GM12878 (cell line): ENCODE data around the gene BBS5. TPM values are rescaled to one million over a fixed set of nuclear protein-coding genes. Genes with fewer than 3 reads are reported as not detected.

Experiments used
- ATAC-seq: fragments of 200-7000 bp; cut with Tn5 transposase; 3 replicates; pipeline ENCODE4 v1.9.1; 2020; ENCODE audit warnings: mild to moderate bottlenecking, moderate library complexity
- BruUV-seq: library from RNA; stranded (reverse); fragments of 400-500 nt; replicated peaks from 2 replicates; lab custom pipeline; 2021; lab: Mats Ljungman, UMichigan
- CTCF ChIA-PET: fragments of 300-600 bp; sonication (Branson Sonifier 250); formaldehyde crosslinking; extraction: SDS; loops from one replicate; lab custom pipeline; 2021; ENCODE audit warnings: inconsistent platforms; lab: Yijun Ruan, JAX
- POLR2A ChIA-PET: fragments of 350-600 bp; formaldehyde crosslinking; extraction: SDS; loops from one replicate; lab custom pipeline; 2021; ENCODE audit warnings: inconsistent platforms; lab: Charles Lee
- RAD21 ChIA-PET: fragments of 300-600 bp; sonication (Branson Sonifier 250); formaldehyde crosslinking; loops from one replicate; lab custom pipeline; 2023; ENCODE audit warnings: antibody characterized with exemption; ENCODE audit not compliant: unreplicated experiment; lab: Charles Lee
- SMC1A ChIA-PET: fragments of 300-600 bp; sonication (Branson Sonifier 250); formaldehyde crosslinking; loops from one replicate; lab custom pipeline; 2023; ENCODE audit not compliant: unreplicated experiment, uncharacterized antibody; lab: Charles Lee
- DNase-seq: peaks from one replicate; pipeline ENCODE4 v3.0.0-alpha.2; 2011; ENCODE audit warnings: low read depth, low spot score
- FAIRE-seq: peaks from 3 replicates; lab custom pipeline; 2011; peaks lifted over from hg19 to GRCh38; lab: Jason Lieb, UNC
- H2AFZ ChIP-seq: 2 replicates; pipeline ENCODE4 v1.6.0; 2011; ENCODE audit warnings: low read depth, low read length, control low read depth; ENCODE audit not compliant: control insufficient read depth
- H3K27ac ChIP-seq: 2 replicates; pipeline ENCODE4 v1.5.1; 2011; ENCODE audit warnings: control low read depth; ENCODE audit not compliant: control insufficient read depth, insufficient read depth
- H3K27me3 ChIP-seq, 2 experiments: replicated peaks in 1 of 2; 2 replicates each; pipeline versions ENCODE4 v1.6.0 to v1.6.1; 2011; ENCODE audit warnings: low read length in 1 of 2; ENCODE audit not compliant: control insufficient read depth in 2 of 2, insufficient read depth in 2 of 2
- H3K36me3 ChIP-seq, 2 experiments: 2 replicates each; pipeline ENCODE4 v1.5.1; 2011; ENCODE audit warnings: low read length in 1 of 2; ENCODE audit not compliant: control insufficient read depth in 2 of 2, insufficient read depth in 2 of 2
- H3K4me1 ChIP-seq: 2 replicates; pipeline ENCODE4 v1.6.1; 2011; ENCODE audit warnings: mild to moderate bottlenecking, low read length, moderate library complexity, mixed read lengths; ENCODE audit not compliant: control insufficient read depth, insufficient read depth
- H3K4me2 ChIP-seq: 2 replicates; pipeline ENCODE4 v1.6.0; 2011; ENCODE audit warnings: control low read depth; ENCODE audit not compliant: control insufficient read depth, insufficient read depth
- H3K4me3 ChIP-seq: fragments of 200-600 bp; sonication (generic); 2 replicates; pipeline ENCODE4 v1.5.1; 2016
- H3K79me2 ChIP-seq: 2 replicates; pipeline ENCODE4 v1.6.0; 2011; ENCODE audit warnings: low read length; ENCODE audit not compliant: control insufficient read depth, insufficient read depth
- H3K9ac ChIP-seq: 2 replicates; pipeline ENCODE4 v1.8.0; 2011; ENCODE audit warnings: low read length, control low read depth, mixed read lengths; ENCODE audit not compliant: control insufficient read depth, insufficient read depth
- H3K9me3 ChIP-seq: replicated peaks from 3 replicates; pipeline ENCODE4 v1.5.1; 2011; ENCODE audit warnings: mild to moderate bottlenecking, low read length; ENCODE audit not compliant: control insufficient read depth, insufficient read depth
- H4K20me1 ChIP-seq: 2 replicates; pipeline ENCODE4 v1.6.0; 2011; ENCODE audit not compliant: control insufficient read depth, insufficient read depth
- ASH2L ChIP-seq: fragments of 300-600, 200-600 bp; sonication (generic); IDR thresholded peaks from 2 replicates; pipeline ENCODE4 v1.6.1; 2017; ENCODE audit warnings: low read depth, mild to moderate bottlenecking, borderline replicate concordance
- CBX5 ChIP-seq: sonication (generic); IDR thresholded peaks from 2 replicates; pipeline ENCODE4 v1.6.1; 2016; ENCODE audit warnings: low read depth, moderate library complexity, mild to moderate bottlenecking, inconsistent platforms
- DPF2 ChIP-seq: fragments of 450-650 bp; IDR thresholded peaks from 2 replicates; pipeline ENCODE4 v1.6.1; 2017; ENCODE audit warnings: mild to moderate bottlenecking
- ETV6 ChIP-seq, 2 experiments: fragments of 450-650 bp in 1 of 2; IDR thresholded peaks in 1 of 2; conservative IDR thresholded peaks in 1 of 2; 2 replicates each; pipeline ENCODE4 v1.6.1; 2014; ENCODE audit warnings: antibody characterized with exemption in 1 of 2, borderline replicate concordance in 1 of 2, low read depth in 1 of 2, mild to moderate bottlenecking in 1 of 2, moderate library complexity in 1 of 2
- GABPA ChIP-seq: IDR thresholded peaks from 2 replicates; pipeline ENCODE4 v1.6.1; 2014; ENCODE audit warnings: antibody characterized with exemption, low read depth, mild to moderate bottlenecking, inconsistent platforms
- HCFC1 ChIP-seq: fragments of 150-350 bp; IDR thresholded peaks from 2 replicates; pipeline ENCODE4 v1.6.1; 2014; ENCODE audit warnings: low read length
- HDAC6 ChIP-seq: fragments of 200-600 bp; sonication (generic); IDR thresholded peaks from one replicate; pipeline ENCODE4 v1.8.0; 2017; ENCODE audit warnings: antibody characterized with exemption; ENCODE audit not compliant: unreplicated experiment
- IKZF2 ChIP-seq, 2 experiments: fragments of 450-650 bp; IDR thresholded peaks; 2 replicates each; pipeline ENCODE4 v1.6.1; 2017; ENCODE audit warnings: mild to moderate bottlenecking in 2 of 2, moderate library complexity in 2 of 2
- KLF5 ChIP-seq: fragments of 450-650 bp; IDR thresholded peaks from 2 replicates; pipeline ENCODE4 v1.6.1; 2014; ENCODE audit warnings: mild to moderate bottlenecking; ENCODE audit not compliant: partially characterized antibody
- MXI1 ChIP-seq: fragments of 150-350 bp; IDR thresholded peaks from 2 replicates; pipeline ENCODE4 v1.6.1; 2011; ENCODE audit warnings: low read depth, mild to moderate bottlenecking, inconsistent platforms, low read length, improper control_type of control experiment
- NFYB ChIP-seq: IDR thresholded peaks from 2 replicates; pipeline ENCODE4 v1.6.1; 2011; ENCODE audit warnings: low read depth, mild to moderate bottlenecking, low read length, improper control_type of control experiment, moderate library complexity; ENCODE audit not compliant: insufficient read depth
- PAX5 ChIP-seq: IDR thresholded peaks from 2 replicates; pipeline ENCODE4 v1.6.1; 2011; ENCODE audit warnings: low read depth, low read length, borderline replicate concordance
- PML ChIP-seq: IDR thresholded peaks from 2 replicates; pipeline ENCODE4 v1.6.1; 2012; ENCODE audit warnings: low read length, inconsistent platforms
- POLR2AphosphoS2 ChIP-seq: IDR thresholded peaks from 2 replicates; pipeline ENCODE4 v1.6.1; 2011; ENCODE audit warnings: low read depth, mild to moderate bottlenecking, low read length, improper control_type of control experiment, moderate library complexity
- RAD21 ChIP-seq: IDR thresholded peaks from 2 replicates; pipeline ENCODE4 v1.6.1; 2011; ENCODE audit warnings: mild to moderate bottlenecking, low read depth, low read length, moderate library complexity; ENCODE audit not compliant: insufficient read depth
- SUPT20H ChIP-seq: IDR thresholded peaks from 2 replicates; pipeline ENCODE4 v1.6.1; 2011; ENCODE audit warnings: low read depth, mild to moderate bottlenecking, low read length, moderate library complexity, borderline replicate concordance; ENCODE audit not compliant: control insufficient read depth
- TBL1XR1 ChIP-seq: IDR thresholded peaks from 2 replicates; pipeline ENCODE4 v1.6.1; 2012; ENCODE audit warnings: low read depth, low read length, improper control_type of control experiment
- WGBS: methylation state at CpG from one replicate; pipeline ENCODE4 v1.1.6; 2016; ENCODE audit warnings: low lambda C conversion rate; ENCODE audit not compliant: insufficient replicate concordance, insufficient coverage; ENCODE audit errors: missing lambda C conversion rate; 5-methylcytosine and 5-hydroxymethylcytosine counted together
- in situ Hi-C: fragments of 300-500 bp; cut with MboI; formaldehyde crosslinking; loops from 9 replicates; pipeline ENCODE4 v1.14.3; 2018; ENCODE audit warnings: mixed read lengths
- intact Hi-C: fragments of 100-400 bp; cut with micrococcal nuclease; formaldehyde crosslinking; loops from one replicate; pipeline ENCODE4 v1.14.2; 2022; ENCODE audit not compliant: unreplicated experiment
- polyA plus RNA-seq, 11 experiments: library from polyadenylated mRNA; depleted of rRNA in 4 of 11; unstranded in 6 of 11; stranded (reverse) in 5 of 11; fragments of >200 nt; fragmentation: Nextera tagmentation in 4 of 11; fragmentation: Illumina TruSeq in 1 of 11; extraction: Ambion mirVana in 4 of 11; extraction: Trizol in 1 of 11; gene quantifications; 1 replicate in 1 of 11; 2 replicates in 10 of 11; pipeline versions ENCODE4 v1.2.1 to v1.2.3, GENCODE V29; 2011 to 2016; ENCODE audit warnings: inconsistent platforms in 2 of 11, missing spikeins in 2 of 11, low read depth in 1 of 11
- total RNA-seq, 4 experiments: library from RNA; depleted of rRNA in 3 of 4; stranded (reverse); fragments of >200 nt in 3 of 4; fragmentation: Illumina TruSeq in 1 of 4; extraction: Trizol in 1 of 4; gene quantifications; 2 replicates each; pipeline versions ENCODE4 v1.2.1 to v1.2.3, GENCODE V29; 2013 to 2021
- TF ChIP-seq, protein P1 (sequence below): IDR thresholded peaks from 2 replicates; pipeline ENCODE4 v1.6.1; 2012; ENCODE audit warnings: low read depth, low read length, improper control_type of control experiment
- TF ChIP-seq, protein P2 (sequence below): fragments of 450-650 bp; IDR thresholded peaks from 2 replicates; pipeline ENCODE4 v1.6.1; 2017; ENCODE audit warnings: mild to moderate bottlenecking

BBS5 gene
- total and polyA plus RNA-seq, 10 of the 15 experiments (the other 5 are each of a cell fraction or from before 2014, with no cell fraction given), result 0.56 to 3.4 (median 1.6) TPM

DNA sequence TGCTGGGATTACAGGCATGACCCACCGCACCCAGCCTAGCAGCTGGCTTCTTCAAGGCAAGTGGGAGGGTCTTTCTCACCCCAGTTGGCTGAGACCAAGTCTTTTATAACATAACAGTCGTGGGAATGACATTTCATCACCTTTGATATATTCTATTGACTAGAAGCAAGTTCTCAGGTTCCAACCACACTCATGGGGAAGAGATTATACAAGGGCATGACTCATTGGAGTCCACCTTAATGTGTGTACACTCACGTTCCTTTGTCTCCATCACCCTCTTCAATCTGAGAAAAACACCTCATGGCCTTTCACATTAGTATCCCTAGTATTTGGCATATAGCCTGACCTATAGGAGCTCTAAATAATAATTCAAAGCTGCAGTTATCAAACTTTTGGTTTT is 2.8 kb upstream of the BBS5 start:
- ATAC-seq, result no peak
- in situ Hi-C loops, result no loop called here
- BruUV-seq, result no TSS peak

More for the DNA sequence above, 2.8 kb upstream of the BBS5 start:
- Histone ChIP-seq H3K9ac (no peak overlapping the region), H3K4me2 (no peak overlapping the region), H3K4me3 (no peak overlapping the region), H3K27me3 (no peaks in the 10 kb centered on the region), H3K27ac (no peak overlapping the region), H4K20me1 (no peaks in the 10 kb centered on the region)
- RAD21 ChIA-PET, result no interaction called here
- no peak for DNase-seq
- TF ChIP-seq KLF5 (no peak), HDAC6 (no peak), PML (no peak), GABPA (no peak), SUPT20H (no peak), MXI1 (no peak), DPF2 (no peak), TBL1XR1 (no peak), IKZF2 (IDR thresholded peaks at IDR 0.05) (no peak), ETV6 (conservative IDR thresholded peaks at IDR 0.05 in 1 of 2, IDR thresholded peaks at IDR 0.05 in 1 of 2; ENCODE audit: borderline replicate concordance in 1 of 2, low read depth in 1 of 2) (no peak), RAD21 (no peak), POLR2AphosphoS2 (no peak), HCFC1 (no peak), CBX5 (no peak), PAX5 (no peak), ASH2L (no peak), NFYB (no peak)
- TF ChIP-seq, protein P1, sequence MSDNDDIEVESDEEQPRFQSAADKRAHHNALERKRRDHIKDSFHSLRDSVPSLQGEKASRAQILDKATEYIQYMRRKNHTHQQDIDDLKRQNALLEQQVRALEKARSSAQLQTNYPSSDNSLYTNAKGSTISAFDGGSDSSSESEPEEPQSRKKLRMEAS, result no peak
- TF ChIP-seq, protein P2, sequence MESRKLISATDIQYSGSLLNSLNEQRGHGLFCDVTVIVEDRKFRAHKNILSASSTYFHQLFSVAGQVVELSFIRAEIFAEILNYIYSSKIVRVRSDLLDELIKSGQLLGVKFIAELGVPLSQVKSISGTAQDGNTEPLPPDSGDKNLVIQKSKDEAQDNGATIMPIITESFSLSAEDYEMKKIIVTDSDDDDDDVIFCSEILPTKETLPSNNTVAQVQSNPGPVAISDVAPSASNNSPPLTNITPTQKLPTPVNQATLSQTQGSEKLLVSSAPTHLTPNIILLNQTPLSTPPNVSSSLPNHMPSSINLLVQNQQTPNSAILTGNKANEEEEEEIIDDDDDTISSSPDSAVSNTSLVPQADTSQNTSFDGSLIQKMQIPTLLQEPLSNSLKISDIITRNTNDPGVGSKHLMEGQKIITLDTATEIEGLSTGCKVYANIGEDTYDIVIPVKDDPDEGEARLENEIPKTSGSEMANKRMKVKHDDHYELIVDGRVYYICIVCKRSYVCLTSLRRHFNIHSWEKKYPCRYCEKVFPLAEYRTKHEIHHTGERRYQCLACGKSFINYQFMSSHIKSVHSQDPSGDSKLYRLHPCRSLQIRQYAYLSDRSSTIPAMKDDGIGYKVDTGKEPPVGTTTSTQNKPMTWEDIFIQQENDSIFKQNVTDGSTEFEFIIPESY, result no peak
- TF ChIP-seq, all 136 proteins: peak for 0
- Histone ChIP-seq H2AFZ (no peak overlapping the region), H3K36me3 (no peaks in the 10 kb centered on the region), H3K9me3 (no peaks in the 10 kb centered on the region), H3K79me2 (no peaks in the 10 kb centered on the region), H3K4me1 (no peaks in the 10 kb centered on the region)
- FAIRE-seq, result no peak
- CTCF ChIA-PET, result no interaction called here
- SMC1A ChIA-PET, result no interaction called here
- intact Hi-C loops, result no loop called here
- WGBS, result 31% methylated on average over 3 of the region's 3 CpGs
- POLR2A ChIA-PET, result no interaction called here
